ENCODE measurements around the gene PCDHGA6.

- TF ChIP-seq CTCF (IDR thresholded peaks at IDR 0.05 in 2 of 3, conservative IDR thresholded peaks at IDR 0.05 in 1 of 3; ENCODE audit: insufficient read depth in 2 of 3, low read depth in 1 of 3, low read length in 3 of 3) (no peak), ZFX (CRISPR knock-in tag; IDR thresholded peaks at IDR 0.05) (no peak), ZNF384 (IDR thresholded peaks at IDR 0.05; ENCODE audit: low read depth, low read length) (no peak), ZKSCAN8 (CRISPR knock-in tag; IDR thresholded peaks at IDR 0.05) (no peak), EZH2 (IDR thresholded peaks at IDR 0.05; ENCODE audit: borderline replicate concordance, low read depth, low read length) (no peak), ZNF24 (IDR thresholded peaks at IDR 0.05) (no peak), TEAD4 (IDR thresholded peaks at IDR 0.05; ENCODE audit: low read length) (no peak), TEAD4 (CRISPR knock-in tag; IDR thresholded peaks at IDR 0.05; ENCODE audit: borderline replicate concordance) (no peak), IRF2 (CRISPR knock-in tag; IDR thresholded peaks at IDR 0.05) (no peak), MAFK (IDR thresholded peaks at IDR 0.05; ENCODE audit: low read length) (no peak), POLR2H (tag; IDR thresholded peaks at IDR 0.05; ENCODE audit: low read depth) (no peak), FOXM1 (IDR thresholded peaks at IDR 0.05; ENCODE audit: low read depth) (no peak), FOXM1 (CRISPR knock-in tag; IDR thresholded peaks at IDR 0.05; ENCODE audit: low read depth) (no peak), MED1 (CRISPR knock-in tag; IDR thresholded peaks at IDR 0.05; ENCODE audit: borderline replicate concordance) (no peak)
Observed at GRCh38 chr5:141342773-141343172, 30.9 kb upstream of the PCDHGA6 start.
